ENCODE results near the gene UBAP2L.
"Not testable (repeated sequence)": the region's sequence is repeated elsewhere in the genome, so short reads cannot be mapped to it uniquely, and the experiment has no call there.

- not testable (repeated sequence) for TF ChIP-seq EZH2phosphoT487 (IDR thresholded peaks at IDR 0.05; ENCODE audit: unreplicated experiment); EZH2 (IDR thresholded peaks at IDR 0.05; ENCODE audit: low read depth, unreplicated experiment); POLR2AphosphoS5 (IDR thresholded peaks at IDR 0.05; ENCODE audit: low read depth); ETS1 (IDR thresholded peaks at IDR 0.05); CREB1 (CRISPR knock-in tag; IDR thresholded peaks at IDR 0.05; ENCODE audit: low read depth); ZNF331 (CRISPR knock-in tag; IDR thresholded peaks at IDR 0.05; ENCODE audit: low read depth); JUNB (IDR thresholded peaks at IDR 0.05; ENCODE audit: unreplicated experiment); ZNF114 (CRISPR knock-in tag; IDR thresholded peaks at IDR 0.05); ZNF462 (CRISPR knock-in tag; IDR thresholded peaks at IDR 0.05); STAT1 (IDR thresholded peaks at IDR 0.05; ENCODE audit: unreplicated experiment); NANOG (IDR thresholded peaks at IDR 0.05; ENCODE audit: borderline replicate concordance)
- TF ChIP-seq, protein P1, sequence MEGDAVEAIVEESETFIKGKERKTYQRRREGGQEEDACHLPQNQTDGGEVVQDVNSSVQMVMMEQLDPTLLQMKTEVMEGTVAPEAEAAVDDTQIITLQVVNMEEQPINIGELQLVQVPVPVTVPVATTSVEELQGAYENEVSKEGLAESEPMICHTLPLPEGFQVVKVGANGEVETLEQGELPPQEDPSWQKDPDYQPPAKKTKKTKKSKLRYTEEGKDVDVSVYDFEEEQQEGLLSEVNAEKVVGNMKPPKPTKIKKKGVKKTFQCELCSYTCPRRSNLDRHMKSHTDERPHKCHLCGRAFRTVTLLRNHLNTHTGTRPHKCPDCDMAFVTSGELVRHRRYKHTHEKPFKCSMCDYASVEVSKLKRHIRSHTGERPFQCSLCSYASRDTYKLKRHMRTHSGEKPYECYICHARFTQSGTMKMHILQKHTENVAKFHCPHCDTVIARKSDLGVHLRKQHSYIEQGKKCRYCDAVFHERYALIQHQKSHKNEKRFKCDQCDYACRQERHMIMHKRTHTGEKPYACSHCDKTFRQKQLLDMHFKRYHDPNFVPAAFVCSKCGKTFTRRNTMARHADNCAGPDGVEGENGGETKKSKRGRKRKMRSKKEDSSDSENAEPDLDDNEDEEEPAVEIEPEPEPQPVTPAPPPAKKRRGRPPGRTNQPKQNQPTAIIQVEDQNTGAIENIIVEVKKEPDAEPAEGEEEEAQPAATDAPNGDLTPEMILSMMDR (conservative IDR thresholded peaks at IDR 0.05; ENCODE audit: low read depth in 2 of 2), result not testable (repeated sequence)
- TF ChIP-seq, protein P2, sequence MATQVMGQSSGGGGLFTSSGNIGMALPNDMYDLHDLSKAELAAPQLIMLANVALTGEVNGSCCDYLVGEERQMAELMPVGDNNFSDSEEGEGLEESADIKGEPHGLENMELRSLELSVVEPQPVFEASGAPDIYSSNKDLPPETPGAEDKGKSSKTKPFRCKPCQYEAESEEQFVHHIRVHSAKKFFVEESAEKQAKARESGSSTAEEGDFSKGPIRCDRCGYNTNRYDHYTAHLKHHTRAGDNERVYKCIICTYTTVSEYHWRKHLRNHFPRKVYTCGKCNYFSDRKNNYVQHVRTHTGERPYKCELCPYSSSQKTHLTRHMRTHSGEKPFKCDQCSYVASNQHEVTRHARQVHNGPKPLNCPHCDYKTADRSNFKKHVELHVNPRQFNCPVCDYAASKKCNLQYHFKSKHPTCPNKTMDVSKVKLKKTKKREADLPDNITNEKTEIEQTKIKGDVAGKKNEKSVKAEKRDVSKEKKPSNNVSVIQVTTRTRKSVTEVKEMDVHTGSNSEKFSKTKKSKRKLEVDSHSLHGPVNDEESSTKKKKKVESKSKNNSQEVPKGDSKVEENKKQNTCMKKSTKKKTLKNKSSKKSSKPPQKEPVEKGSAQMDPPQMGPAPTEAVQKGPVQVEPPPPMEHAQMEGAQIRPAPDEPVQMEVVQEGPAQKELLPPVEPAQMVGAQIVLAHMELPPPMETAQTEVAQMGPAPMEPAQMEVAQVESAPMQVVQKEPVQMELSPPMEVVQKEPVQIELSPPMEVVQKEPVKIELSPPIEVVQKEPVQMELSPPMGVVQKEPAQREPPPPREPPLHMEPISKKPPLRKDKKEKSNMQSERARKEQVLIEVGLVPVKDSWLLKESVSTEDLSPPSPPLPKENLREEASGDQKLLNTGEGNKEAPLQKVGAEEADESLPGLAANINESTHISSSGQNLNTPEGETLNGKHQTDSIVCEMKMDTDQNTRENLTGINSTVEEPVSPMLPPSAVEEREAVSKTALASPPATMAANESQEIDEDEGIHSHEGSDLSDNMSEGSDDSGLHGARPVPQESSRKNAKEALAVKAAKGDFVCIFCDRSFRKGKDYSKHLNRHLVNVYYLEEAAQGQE (IDR thresholded peaks at IDR 0.05; ENCODE audit: unreplicated experiment), result not testable (repeated sequence)
These were observed 91.7 kb downstream of the UBAP2L start for GRCh38 chr1:154312229-154313065.

All from GM23338 (cell line).